ENCODE results near the gene DNASE1L3.

DNASE1L3 gene

GRCh38 chr3:58198804-58199203, 12.0 kb downstream of the DNASE1L3 start:
- DNase-seq, result no peak

GRCh38 chr3:58198362-58198761, 12.4 kb downstream of the DNASE1L3 start:
- no peak for DNase-seq

DNA sequence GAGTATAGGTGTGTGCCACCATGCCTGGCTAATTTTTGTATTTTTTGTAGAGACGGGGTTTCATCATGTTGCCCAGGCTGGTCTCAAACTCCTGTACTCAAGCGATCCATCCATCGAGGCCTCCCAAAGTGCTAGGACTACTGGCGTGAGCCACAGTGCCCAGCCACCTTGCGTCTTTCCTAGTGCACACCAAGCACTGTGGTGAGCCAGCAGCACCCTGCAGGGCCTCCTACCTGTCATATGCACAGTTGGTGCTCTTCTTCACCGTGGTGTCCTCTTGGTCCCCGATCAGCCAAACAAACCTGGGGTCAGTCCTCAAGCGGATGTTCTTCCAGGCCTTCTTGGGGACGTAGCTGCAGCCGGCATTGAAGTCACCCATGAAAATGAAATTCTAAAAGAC, 13.2 kb downstream of the DNASE1L3 start:
- DNase-seq, result no peak

DNA sequence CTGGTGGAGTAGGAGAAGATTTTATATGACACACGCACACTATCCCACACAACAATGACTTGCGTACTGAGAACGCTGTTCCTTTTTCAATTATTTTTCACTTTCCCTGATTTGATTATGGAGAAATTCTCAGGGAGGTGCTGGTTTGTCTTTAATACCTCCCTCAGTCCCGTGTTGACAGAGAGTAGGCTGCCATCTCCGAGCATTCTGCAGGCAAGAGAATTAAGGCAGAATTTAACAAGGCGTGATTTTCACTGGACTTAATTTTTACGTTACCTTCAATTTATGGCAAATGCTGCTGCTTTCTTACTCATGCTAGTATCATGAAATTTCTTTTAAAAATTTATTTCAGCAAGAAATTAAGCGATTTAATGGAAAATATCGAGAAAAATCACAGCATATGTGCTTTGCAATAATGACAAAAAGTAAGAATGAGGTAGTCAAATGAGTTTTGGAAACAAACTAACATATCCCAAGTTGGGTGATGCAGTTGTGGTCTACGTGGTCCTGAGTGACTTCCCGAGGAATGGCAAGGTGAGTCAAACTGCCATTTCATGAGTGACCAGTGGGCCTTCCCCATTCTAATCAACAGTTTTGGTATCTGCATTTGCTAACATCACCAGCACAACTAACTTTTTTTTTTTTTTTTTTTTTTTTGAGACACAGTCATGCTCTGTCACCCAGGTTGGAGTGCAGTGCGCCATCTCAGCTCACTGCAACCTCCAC, 16.9 kb downstream of the DNASE1L3 start:
- no peak for DNase-seq

- DNase-seq, result no peak
These were observed 18.7 kb downstream of the DNASE1L3 start for GRCh38 chr3:58192069-58192468.

- DNase-seq, result no peak
These were observed 19.3 kb downstream of the DNASE1L3 start for GRCh38 chr3:58191361-58191991.

- no peak for DNase-seq
These were observed 19.9 kb downstream of the DNASE1L3 start for GRCh38 chr3:58190882-58191281.

DNA sequence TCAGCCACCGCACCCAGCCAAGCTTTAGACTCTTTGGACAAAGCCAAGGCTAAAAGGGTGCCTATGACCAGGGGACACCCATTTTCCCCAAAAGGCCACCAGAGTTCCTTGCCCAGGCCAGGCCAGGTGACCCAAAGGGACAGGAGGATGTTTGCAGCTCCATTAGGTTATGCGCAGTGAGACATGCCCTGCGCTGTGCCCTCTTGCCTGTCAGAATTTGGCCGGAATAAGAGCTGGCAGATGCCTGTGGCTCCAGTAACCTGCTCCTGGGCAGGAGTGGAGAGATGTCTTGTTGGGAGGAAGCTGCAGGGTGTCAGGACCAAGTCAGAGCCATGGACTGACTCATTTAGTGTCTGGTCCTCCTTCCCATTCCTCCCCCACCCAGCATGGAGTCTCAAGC, 20.5 kb downstream of the DNASE1L3 start:
- no peak for DNase-seq

DNA sequence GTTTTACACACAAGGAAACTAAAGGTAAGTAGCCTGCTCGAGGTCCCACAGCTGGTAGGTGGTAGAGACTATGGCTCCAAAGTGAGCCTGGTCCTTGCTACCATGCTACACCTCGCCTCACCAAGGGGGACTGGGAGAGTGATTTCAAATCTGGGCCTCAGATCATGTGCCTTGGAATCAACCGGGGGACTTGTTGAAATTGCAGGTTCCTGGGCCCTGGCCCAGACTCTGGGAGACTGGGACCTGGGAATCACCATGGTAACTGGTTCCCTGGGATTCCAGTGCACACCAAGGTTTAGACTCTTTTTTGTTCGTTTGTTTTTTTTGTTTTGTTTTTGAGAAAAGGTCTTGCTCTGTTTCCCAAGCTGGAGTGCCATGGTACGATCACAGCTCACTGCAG, 21.1 kb downstream of the DNASE1L3 start:
- DNase-seq, result no peak

- no peak for DNase-seq
These were observed 21.8 kb downstream of the DNASE1L3 start for GRCh38 chr3:58188921-58189451.

- no peak for DNase-seq
These were observed 22.6 kb downstream of the DNASE1L3 start for GRCh38 chr3:58188173-58188564.

DNA sequence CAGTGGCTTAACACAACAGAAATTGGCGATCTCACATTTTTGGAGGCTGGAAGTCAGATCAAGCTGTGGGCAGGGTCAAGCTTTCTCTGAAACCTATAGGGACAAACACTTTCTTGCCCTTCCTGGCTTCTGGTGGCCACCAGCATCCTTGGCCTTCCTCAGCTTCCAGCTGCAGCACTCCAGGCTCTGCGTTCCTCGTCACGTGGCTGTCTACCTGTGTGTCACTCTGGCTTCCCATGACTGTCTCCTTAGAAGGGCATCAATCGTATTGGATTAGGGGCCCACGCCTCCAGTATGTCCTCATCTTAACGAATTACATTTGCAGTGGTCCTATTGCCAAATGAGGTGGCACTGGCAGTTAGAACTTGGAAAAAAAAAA, 25.8 kb downstream of the DNASE1L3 start:
- DNase-seq, result no peak

- DNase-seq, result no peak
These were observed 26.3 kb downstream of the DNASE1L3 start for GRCh38 chr3:58184309-58184981.

DNA sequence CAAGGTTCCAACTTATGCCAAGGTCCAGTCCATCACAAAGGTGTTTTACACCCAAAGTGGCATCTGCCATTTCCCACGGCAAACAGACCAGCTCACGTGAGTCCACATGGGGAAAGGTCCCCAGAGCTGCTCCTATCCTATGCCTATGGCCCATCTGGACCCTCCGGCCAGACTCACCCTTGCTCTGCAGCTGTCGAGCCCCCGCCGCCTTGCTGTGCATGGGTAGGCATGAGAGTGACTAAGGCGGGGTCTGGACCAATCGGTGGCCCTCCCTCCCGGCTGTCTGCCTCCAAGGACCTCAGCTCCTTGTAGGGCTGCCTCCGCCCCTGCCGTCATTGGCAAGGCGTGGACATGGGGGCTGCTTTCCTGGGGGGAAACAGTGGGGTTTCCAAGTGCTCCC, 26.9 kb downstream of the DNASE1L3 start:
- DNase-seq, result no peak

DNA sequence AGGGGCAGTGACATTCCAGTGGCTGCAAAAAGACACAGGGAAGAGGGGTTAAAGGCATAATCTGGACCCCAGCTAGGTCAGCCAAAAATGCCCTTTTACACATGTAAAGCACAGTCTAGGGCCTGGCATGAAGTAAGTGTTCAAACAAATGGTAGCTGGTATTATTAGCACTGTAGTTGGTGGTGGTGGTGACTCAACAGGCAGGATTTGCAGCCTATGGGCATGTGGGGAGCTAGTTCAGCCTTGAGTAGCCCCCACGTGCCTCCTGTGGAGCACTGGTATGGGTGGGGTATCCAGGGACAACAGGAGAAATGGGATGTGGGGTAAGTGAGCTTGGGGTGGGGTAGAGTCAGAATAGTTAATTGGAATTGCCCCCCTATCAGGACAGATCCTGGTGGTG, 27.6 kb downstream of the DNASE1L3 start:
- no peak for DNase-seq

- DNase-seq, result no peak
These were observed 29.7 kb downstream of the DNASE1L3 start for GRCh38 chr3:58180940-58181587.

GRCh38 chr3:58180099-58180880, 30.5 kb downstream of the DNASE1L3 start:
- no peak for DNase-seq

DNA sequence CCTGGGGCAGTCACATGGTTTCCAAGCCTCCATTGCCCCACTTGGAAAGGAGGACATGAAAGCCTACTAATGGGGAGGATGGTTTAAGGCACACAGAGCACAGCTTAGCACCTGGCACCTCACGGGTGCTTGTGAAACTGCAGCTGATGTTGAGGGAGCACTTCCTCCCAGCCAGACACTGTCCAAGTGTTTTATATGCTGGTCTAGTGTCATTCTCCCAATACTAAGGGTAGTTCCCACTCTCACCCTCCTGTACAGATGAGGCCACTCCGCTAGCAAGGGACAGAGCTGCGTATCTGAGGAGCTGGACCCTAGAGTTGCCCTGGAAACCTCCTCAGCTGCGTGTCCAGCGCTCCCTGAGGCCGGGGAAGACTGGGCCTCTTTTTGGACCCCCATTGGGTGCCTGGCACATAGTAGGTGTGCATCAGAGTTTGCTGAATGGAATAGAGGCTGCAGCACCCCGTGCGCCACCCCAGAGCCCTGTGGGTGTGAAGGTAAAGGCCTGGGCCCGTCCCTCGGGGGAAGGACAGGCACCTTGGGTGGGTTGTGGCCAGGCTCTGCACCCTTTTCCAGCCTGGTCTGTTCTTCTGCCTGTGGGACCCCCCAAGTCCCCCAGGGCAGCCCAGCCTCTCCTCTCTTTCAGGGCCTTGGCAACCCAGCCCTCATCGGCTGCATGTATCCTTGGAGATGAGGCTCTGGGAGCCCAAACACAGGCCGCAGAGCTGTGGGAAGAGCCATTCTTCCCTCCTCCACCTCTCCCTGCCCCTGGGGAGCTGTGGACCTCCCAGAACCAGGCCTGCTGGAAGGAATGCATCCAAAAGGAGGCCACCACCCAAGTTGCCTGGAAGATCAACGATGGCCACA, 31.3 kb downstream of the DNASE1L3 start:
- no peak for DNase-seq

- no peak for DNase-seq
These were observed 32.1 kb downstream of the DNASE1L3 start for GRCh38 chr3:58178528-58179234.

GRCh38 chr3:58177747-58178527, 32.8 kb downstream of the DNASE1L3 start:
- peak; percentile 95 for DNase-seq

Data from activated effector memory CD4-positive, alpha-beta T cell treated with anti-CD3 and anti-CD28 coated beads, Interleukin-2, amount 50 U/mL, for 16 hours (primary cell).